ENCODE measurements around the gene PNMA8C.

Gene PNMA8C

GRCh38 chr19:46450737-46451136 lies 22.0 kb upstream of the PNMA8C start:
- Histone ChIP-seq H3K27me3 (ENCODE audit: insufficient read depth, poor library complexity, severe bottlenecking) (no peaks in the 10 kb centered on the region), H3K36me3 (ENCODE audit: low read depth) (no peaks in the 10 kb centered on the region), H3K4me3 (ENCODE audit: severe bottlenecking) (no peak overlapping the region), H3K27ac (ENCODE audit: poor library complexity, severe bottlenecking) (peak overlapping the region; percentile 68), H3K9me3 (ENCODE audit: severe bottlenecking) (no peaks in the 10 kb centered on the region), H3K4me1 (ENCODE audit: insufficient read depth, poor library complexity, severe bottlenecking) (peaks cover 26% of the 10 kb centered on the region)
- ATAC-seq (ENCODE audit: low read depth) (no peak), DNase-seq (ENCODE audit: low spot score) (no peak)
- TF ChIP-seq CTCF (IDR thresholded peaks at IDR 0.05; ENCODE audit: poor library complexity, severe bottlenecking), result no peak

GRCh38 chr19:46449228-46449627 lies 20.5 kb upstream of the PNMA8C start:
- TF ChIP-seq CTCF (IDR thresholded peaks at IDR 0.05; ENCODE audit: poor library complexity, severe bottlenecking), result no peak
- peaks cover 24% of the 10 kb centered on the region for H3K4me1 ChIP-seq (ENCODE audit: insufficient read depth, poor library complexity, severe bottlenecking)
- no peak overlapping the region for H3K27ac ChIP-seq (ENCODE audit: poor library complexity, severe bottlenecking)
- H3K27me3 ChIP-seq (ENCODE audit: insufficient read depth, poor library complexity, severe bottlenecking), result no peaks in the 10 kb centered on the region
- DNase-seq (ENCODE audit: low spot score) (no peak), ATAC-seq (ENCODE audit: low read depth) (no peak)
- no peak overlapping the region for H3K4me3 ChIP-seq (ENCODE audit: severe bottlenecking)
- H3K9me3 ChIP-seq (ENCODE audit: severe bottlenecking), result no peaks in the 10 kb centered on the region
- no peaks in the 10 kb centered on the region for H3K36me3 ChIP-seq (ENCODE audit: low read depth)

- ATAC-seq (ENCODE audit: low read depth) (no peak), DNase-seq (ENCODE audit: low spot score) (no peak)
- Histone ChIP-seq H3K4me3 (ENCODE audit: severe bottlenecking) (no peak overlapping the region), H3K36me3 (ENCODE audit: low read depth) (no peaks in the 10 kb centered on the region), H3K4me1 (ENCODE audit: insufficient read depth, poor library complexity, severe bottlenecking) (peaks cover 18% of the 10 kb centered on the region), H3K9me3 (ENCODE audit: severe bottlenecking) (no peaks in the 10 kb centered on the region), H3K27ac (ENCODE audit: poor library complexity, severe bottlenecking) (no peak overlapping the region), H3K27me3 (ENCODE audit: insufficient read depth, poor library complexity, severe bottlenecking) (no peaks in the 10 kb centered on the region)
- TF ChIP-seq CTCF (IDR thresholded peaks at IDR 0.05; ENCODE audit: poor library complexity, severe bottlenecking), result no peak
Measured at GRCh38 chr19:46448601-46449000, 19.9 kb upstream of the PNMA8C start.

GRCh38 chr19:46447824-46448223 lies 19.1 kb upstream of the PNMA8C start:
- Histone ChIP-seq H3K27ac (ENCODE audit: poor library complexity, severe bottlenecking) (no peak overlapping the region), H3K36me3 (ENCODE audit: low read depth) (no peaks in the 10 kb centered on the region), H3K4me3 (ENCODE audit: severe bottlenecking) (no peak overlapping the region), H3K27me3 (ENCODE audit: insufficient read depth, poor library complexity, severe bottlenecking) (no peaks in the 10 kb centered on the region), H3K9me3 (ENCODE audit: severe bottlenecking) (no peaks in the 10 kb centered on the region), H3K4me1 (ENCODE audit: insufficient read depth, poor library complexity, severe bottlenecking) (peaks cover 20% of the 10 kb centered on the region)
- DNase-seq (ENCODE audit: low spot score) (no peak), ATAC-seq (ENCODE audit: low read depth) (no peak)
- no peak for TF ChIP-seq CTCF (IDR thresholded peaks at IDR 0.05; ENCODE audit: poor library complexity, severe bottlenecking)

- Histone ChIP-seq H3K27me3 (ENCODE audit: insufficient read depth, poor library complexity, severe bottlenecking) (no peaks in the 10 kb centered on the region), H3K4me3 (ENCODE audit: severe bottlenecking) (no peak overlapping the region), H3K36me3 (ENCODE audit: low read depth) (no peaks in the 10 kb centered on the region), H3K9me3 (ENCODE audit: severe bottlenecking) (no peaks in the 10 kb centered on the region), H3K4me1 (ENCODE audit: insufficient read depth, poor library complexity, severe bottlenecking) (peaks cover 28% of the 10 kb centered on the region), H3K27ac (ENCODE audit: poor library complexity, severe bottlenecking) (no peak overlapping the region)
- ATAC-seq (ENCODE audit: low read depth) (no peak), DNase-seq (ENCODE audit: low spot score) (no peak)
- no peak for TF ChIP-seq CTCF (IDR thresholded peaks at IDR 0.05; ENCODE audit: poor library complexity, severe bottlenecking)
Measured at GRCh38 chr19:46447006-46447405, 18.3 kb upstream of the PNMA8C start.

Data from RWPE2 (cell line).